LNCaP clone FGC (cell line): ENCODE results near the gene GRN.

ENCODE experiments used
- DNase-seq: peaks from one replicate; pipeline ENCODE4 v3.0.0-alpha.2; 2011; ENCODE audit warnings: low read depth
- H3K4me3 ChIP-seq: 2 replicates; pipeline ENCODE4 v1.5.1; 2011; ENCODE audit warnings: mild to moderate bottlenecking, low read depth, low read length, control low read depth
- TF ChIP-seq, protein P1 (sequence below): IDR thresholded peaks from 2 replicates; pipeline ENCODE4 v1.5.1; 2012; ENCODE audit warnings: mild to moderate bottlenecking; ENCODE audit not compliant: control insufficient read depth, insufficient read depth; ENCODE audit errors: extremely low read depth

The GRN gene

DNA sequence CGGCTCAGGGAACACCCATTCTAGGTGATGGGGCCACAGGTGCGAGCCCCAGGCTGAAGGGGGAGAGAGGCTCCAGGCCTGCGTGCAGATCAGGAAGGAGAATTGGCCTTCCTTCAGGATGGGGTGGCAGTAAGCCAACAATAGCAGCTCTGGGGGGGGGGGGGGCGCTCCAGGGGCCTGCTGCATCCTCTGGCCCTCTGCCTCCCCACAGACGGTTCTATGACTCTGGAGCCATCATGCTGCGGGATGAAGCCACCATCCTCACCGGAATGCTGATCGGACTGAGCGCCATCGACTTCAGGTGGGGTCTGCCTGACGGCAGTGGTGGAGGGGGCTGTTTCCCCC, 30.6 kb upstream of the GRN start:
- peak overlapping the region; percentile 49 for H3K4me3 ChIP-seq
- no peak for DNase-seq
- TF ChIP-seq, protein P1, sequence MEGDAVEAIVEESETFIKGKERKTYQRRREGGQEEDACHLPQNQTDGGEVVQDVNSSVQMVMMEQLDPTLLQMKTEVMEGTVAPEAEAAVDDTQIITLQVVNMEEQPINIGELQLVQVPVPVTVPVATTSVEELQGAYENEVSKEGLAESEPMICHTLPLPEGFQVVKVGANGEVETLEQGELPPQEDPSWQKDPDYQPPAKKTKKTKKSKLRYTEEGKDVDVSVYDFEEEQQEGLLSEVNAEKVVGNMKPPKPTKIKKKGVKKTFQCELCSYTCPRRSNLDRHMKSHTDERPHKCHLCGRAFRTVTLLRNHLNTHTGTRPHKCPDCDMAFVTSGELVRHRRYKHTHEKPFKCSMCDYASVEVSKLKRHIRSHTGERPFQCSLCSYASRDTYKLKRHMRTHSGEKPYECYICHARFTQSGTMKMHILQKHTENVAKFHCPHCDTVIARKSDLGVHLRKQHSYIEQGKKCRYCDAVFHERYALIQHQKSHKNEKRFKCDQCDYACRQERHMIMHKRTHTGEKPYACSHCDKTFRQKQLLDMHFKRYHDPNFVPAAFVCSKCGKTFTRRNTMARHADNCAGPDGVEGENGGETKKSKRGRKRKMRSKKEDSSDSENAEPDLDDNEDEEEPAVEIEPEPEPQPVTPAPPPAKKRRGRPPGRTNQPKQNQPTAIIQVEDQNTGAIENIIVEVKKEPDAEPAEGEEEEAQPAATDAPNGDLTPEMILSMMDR = no peak

DNA sequence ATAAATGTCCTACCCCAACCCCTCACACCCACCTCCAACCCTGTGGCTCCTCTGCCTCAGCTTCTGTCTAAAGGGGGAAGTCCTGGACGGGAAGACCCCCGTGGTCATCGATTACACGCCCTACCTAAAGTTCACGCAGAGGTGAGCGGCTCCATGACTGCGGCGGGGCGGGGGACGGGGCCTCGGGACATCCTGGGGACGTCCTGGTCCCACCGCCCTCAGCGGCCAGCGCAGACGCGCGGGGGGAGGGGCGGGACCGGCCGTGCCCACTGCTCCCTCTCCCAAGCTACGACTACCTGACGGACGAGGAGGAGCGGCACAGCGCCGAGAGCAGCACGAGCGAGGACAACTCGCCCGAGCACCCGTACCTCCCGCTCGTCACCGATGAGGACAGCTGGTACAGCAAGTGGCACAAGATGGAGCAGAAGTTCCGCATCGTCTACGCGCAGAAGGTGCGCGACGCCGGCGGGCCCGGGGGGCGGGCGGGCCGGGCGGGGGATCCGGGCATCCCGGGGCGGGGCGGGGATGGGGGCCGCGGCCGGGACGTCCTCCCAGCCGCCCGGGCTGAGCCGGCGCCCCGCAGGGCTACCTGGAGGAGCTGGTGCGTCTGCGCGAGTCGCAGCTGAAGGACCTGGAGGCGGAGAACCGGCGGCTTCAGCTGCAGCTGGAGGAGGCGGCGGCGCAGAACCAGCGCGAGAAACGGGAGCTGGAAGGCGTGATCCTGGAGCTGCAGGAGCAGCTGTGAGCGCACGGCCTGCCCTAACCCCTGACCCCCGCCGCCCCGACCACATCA, 30.0 kb upstream of the GRN start:
- TF ChIP-seq, protein P1 = no peak
- peak overlapping the region; percentile 49 for H3K4me3 ChIP-seq
- DNase-seq = no peak

DNA sequence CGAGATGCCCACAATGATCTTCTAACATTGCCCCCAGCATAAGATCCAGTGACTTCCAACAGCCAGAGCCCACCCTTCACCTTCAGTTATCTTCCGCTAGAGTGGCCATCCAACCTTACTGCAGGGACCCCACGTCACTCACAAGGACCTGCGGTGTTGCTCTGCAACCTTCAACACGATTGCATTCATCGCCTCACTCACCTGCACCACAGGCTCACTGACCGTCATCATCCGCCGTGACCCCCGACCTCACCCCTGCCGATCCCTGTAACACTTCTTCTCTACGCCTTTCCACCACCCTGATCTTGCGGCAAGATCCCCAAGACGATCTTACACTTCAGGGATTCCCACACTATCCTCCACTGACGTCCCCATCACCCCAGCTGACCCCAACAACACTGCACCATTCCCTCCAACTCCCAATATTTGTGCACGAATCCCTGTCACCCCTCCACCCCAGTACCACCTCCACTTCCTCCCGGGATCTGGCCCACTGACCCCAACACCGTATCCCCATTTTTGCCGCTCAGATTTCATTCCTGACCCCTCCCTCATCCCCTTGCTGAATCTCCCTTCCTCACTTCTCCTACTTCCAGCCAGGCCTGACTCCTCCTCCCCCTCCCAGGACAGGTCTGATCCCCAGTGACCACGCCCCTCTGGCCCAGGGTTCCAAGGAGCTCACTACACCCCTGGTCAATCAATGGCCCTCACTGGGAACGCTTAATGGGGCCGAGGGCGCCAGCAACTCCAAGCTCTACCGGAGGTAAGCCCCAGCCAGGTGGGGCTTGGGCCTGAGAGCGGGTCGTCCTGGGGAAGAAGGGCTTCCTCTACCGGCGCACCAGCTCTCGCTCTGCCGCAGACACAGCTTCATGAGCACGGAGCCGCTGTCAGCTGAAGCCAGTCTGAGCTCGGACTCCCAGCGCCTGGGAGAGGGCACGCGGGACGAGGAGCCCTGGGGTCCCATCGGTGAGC, 29.1 kb upstream of the GRN start:
- TF ChIP-seq, protein P1 = no peak
- no peak for DNase-seq
- peak overlapping the region; percentile 48 for H3K4me3 ChIP-seq

DNA sequence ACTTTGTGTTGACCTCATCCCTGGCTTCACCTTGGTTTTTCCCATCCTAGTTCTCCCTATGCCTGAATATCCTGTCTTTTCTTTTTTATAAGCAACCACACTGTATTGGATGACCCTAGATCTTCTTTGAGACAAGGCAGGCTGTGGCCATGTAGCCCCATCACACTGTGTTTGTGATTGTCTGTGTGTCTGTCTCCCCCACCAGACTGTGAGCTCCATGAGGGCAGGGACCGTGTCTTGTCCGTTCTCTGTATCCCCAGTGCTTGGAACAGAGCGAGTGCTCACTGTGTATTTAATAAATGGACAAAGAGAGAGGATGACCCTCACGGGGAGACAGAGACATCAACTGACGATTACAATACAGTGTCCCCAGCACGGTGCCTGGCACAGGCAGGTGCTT, 27.6 kb upstream of the GRN start:
- TF ChIP-seq, protein P1 = no peak
- H3K4me3 ChIP-seq = no peak overlapping the region
- DNase-seq = no peak

DNA sequence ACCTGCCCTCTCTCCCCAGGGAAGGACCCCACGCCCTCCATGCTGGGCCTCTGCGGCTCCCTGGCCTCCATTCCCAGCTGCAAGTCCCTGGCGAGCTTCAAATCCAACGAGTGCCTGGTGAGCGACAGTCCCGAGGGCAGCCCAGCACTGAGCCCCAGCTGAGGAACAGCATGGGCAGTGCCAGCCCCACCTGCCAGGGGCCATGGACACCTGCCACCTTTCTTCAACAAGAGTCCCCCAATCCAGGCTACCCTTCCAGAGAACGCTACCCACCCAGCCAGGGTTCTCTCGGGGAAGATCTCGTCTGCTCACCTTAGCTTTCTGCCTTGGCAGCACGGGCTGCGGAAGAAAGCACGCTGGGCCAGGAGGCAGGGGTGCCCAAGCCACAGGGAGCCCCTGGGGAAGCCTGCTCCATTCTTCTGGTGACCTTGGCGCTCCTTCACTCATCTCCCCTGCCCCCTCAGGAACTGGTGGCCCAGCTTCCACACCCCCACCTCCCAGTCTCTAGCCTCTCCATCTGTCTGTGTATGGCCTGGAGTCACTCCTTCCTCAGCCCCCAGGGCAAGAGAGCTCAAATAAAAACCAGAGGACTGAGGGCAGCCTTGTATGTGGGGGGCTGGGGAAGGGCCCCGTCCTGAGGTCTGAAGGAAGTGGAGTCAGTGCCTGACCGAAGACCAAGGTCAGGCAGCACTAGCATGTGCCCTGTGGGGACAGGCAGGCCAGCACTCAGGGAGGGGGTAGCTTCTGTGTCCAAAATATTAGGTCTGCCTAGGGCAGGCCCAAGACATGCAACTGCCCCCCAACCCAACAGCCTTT, 26.8 kb upstream of the GRN start:
- no peak for DNase-seq
- no peak overlapping the region for H3K4me3 ChIP-seq
- TF ChIP-seq, protein P1 = no peak

DNA sequence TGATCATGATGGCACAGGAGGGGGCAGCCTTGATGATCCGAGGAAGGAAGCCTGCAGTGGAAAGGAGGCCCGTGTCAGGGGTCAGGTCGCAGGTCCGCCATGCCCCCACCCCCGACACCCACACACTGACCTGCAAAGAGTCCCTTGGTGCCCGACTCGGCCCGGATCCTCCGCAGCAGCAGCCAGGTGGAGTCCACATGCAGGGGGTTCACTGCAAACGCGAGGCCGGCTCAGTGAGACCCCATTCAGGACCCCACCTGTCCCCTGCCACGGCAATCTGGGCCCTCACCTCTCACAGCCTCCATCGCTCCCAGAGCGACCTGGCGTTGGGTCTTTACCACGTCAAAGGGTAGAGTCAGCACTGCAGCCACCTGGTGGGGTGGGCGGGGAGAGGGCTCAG, 25.0 kb upstream of the GRN start:
- TF ChIP-seq, protein P1 = no peak
- H3K4me3 ChIP-seq = no peak overlapping the region
- no peak for DNase-seq
